Fibroblast of lung (primary cell): ENCODE data around the gene SBNO1. TPM values are rescaled to one million over a fixed set of nuclear protein-coding genes. Genes with fewer than 3 reads are reported as not detected.
"Not testable (repeated sequence)": the region's sequence is repeated elsewhere in the genome, so short reads cannot be mapped to it uniquely, and the experiment has no call there.

ENCODE experiments used
- DNase-seq, 2 donors: peaks; one replicate each; pipeline versions ENCODE4 v3.0.0 to v3.0.0-alpha.2; 2010; ENCODE audit warnings: low read depth in 2 of 2
- H2AFZ ChIP-seq: 2 replicates; pipeline ENCODE4 v1.5.1; 2012; ENCODE audit warnings: low read length, control low read depth, inconsistent platforms
- H3K27ac ChIP-seq: 2 replicates; pipeline ENCODE4 v1.5.1; 2011; ENCODE audit warnings: low read length, control low read depth; ENCODE audit not compliant: insufficient read depth
- H3K27me3 ChIP-seq: 2 replicates; pipeline ENCODE4 v1.5.1; 2011; ENCODE audit warnings: mild to moderate bottlenecking, low read length; ENCODE audit not compliant: control insufficient read depth, insufficient read depth
- H3K36me3 ChIP-seq: 2 replicates; pipeline ENCODE4 v1.5.1; 2011; ENCODE audit warnings: low read length; ENCODE audit not compliant: control insufficient read depth, insufficient read depth
- H3K4me1 ChIP-seq: 2 replicates; pipeline ENCODE4 v1.5.1; 2011; ENCODE audit warnings: low read length; ENCODE audit not compliant: control insufficient read depth, insufficient read depth; ENCODE audit errors: extremely low read depth
- H3K4me2 ChIP-seq: 2 replicates; pipeline ENCODE4 v1.5.1; 2011; ENCODE audit warnings: low read length, control low read depth; ENCODE audit not compliant: insufficient read depth; ENCODE audit errors: extremely low read depth
- H3K4me3 ChIP-seq, 4 experiments: fragments of 200-600 bp in 1 of 4; sonication (generic) in 1 of 4; replicated peaks in 1 of 4; 2 replicates each; pipeline ENCODE4 v1.5.1; 2011 to 2016; ENCODE audit warnings: low read length in 4 of 4, low read depth in 3 of 4, mild to moderate bottlenecking in 3 of 4, control low read depth in 2 of 4, inconsistent platforms in 1 of 4, mixed read lengths in 1 of 4; ENCODE audit not compliant: insufficient read depth in 1 of 4; ENCODE audit errors: control extremely low read depth in 1 of 4
- H3K79me2 ChIP-seq: 2 replicates; pipeline ENCODE4 v1.5.1; 2012; ENCODE audit warnings: mild to moderate bottlenecking, low read length, inconsistent platforms; ENCODE audit not compliant: control insufficient read depth, insufficient read depth
- H3K9ac ChIP-seq: 2 replicates; pipeline ENCODE4 v1.5.1; 2011; ENCODE audit warnings: mild to moderate bottlenecking, low read length, control low read depth; ENCODE audit not compliant: insufficient read depth
- H3K9me3 ChIP-seq: 2 replicates; pipeline ENCODE4 v1.5.1; 2012; ENCODE audit warnings: low read depth, low read length; ENCODE audit not compliant: control insufficient read depth, insufficient read depth
- H4K20me1 ChIP-seq: 2 replicates; pipeline ENCODE4 v1.5.1; 2011; ENCODE audit warnings: low read length; ENCODE audit not compliant: control insufficient read depth, insufficient read depth; ENCODE audit errors: extremely low read depth
- CTCF ChIP-seq, 2 donors: IDR thresholded peaks in 1 of 2; conservative IDR thresholded peaks in 1 of 2; 1 replicate in 1 of 2; 2 replicates in 1 of 2; pipeline ENCODE4 v1.5.1; 2011 to 2012; ENCODE audit warnings: low read length in 2 of 2, control low read depth in 1 of 2, inconsistent platforms in 1 of 2, low read depth in 1 of 2, mild to moderate bottlenecking in 1 of 2
- EZH2 ChIP-seq: IDR thresholded peaks from 2 replicates; pipeline ENCODE4 v1.5.1; 2012; ENCODE audit warnings: low read length, control low read depth, mild to moderate bottlenecking; ENCODE audit errors: missing control alignments
- polyA plus RNA-seq, 2 donors: library from polyadenylated mRNA; depleted of rRNA in 1 of 2; stranded (reverse) in 1 of 2; unstranded in 1 of 2; fragments of >200 nt; gene quantifications; 2 replicates each; pipeline ENCODE4 v1.2.1, GENCODE V29; 2011 to 2012; ENCODE audit warnings: missing spikeins in 1 of 2
- total RNA-seq: library from RNA; depleted of rRNA; stranded (reverse); fragments of >200 nt; gene quantifications from 2 replicates; pipeline ENCODE4 v1.2.1, GENCODE V29; 2014

SBNO1 gene
- total and polyA plus RNA-seq, 2 donors (not counting 1 experiment from before 2014, with no cell fraction given), result 15.6 to 20.8 TPM

GRCh38 chr12:123254853-123255446, 109.7 kb downstream of the SBNO1 start:
- H3K4me1 ChIP-seq, result no peaks in the 10 kb centered on the region
- H3K27me3 ChIP-seq, result no peaks in the 10 kb centered on the region
- no peak overlapping the region for H3K27ac ChIP-seq
- H3K9me3 ChIP-seq, result no peaks in the 10 kb centered on the region
- H3K36me3 ChIP-seq, result peaks cover 13% of the 10 kb centered on the region
- no peak overlapping the region for H3K4me3 ChIP-seq
- H3K9ac ChIP-seq, result no peak overlapping the region
- DNase-seq, result no peak
- H2AFZ ChIP-seq, result no peak overlapping the region
- TF ChIP-seq CTCF (conservative IDR thresholded peaks at IDR 0.05 in 1 of 2, IDR thresholded peaks at IDR 0.05 in 1 of 2; ENCODE audit: low read depth in 1 of 2, low read length in 2 of 2) (no peak), EZH2 (no peak)
- no peaks in the 10 kb centered on the region for H4K20me1 ChIP-seq
- peaks cover 16% of the 10 kb centered on the region for H3K79me2 ChIP-seq
- no peak overlapping the region for H3K4me2 ChIP-seq

- no peak for DNase-seq
- peaks cover 13% of the 10 kb centered on the region for H3K36me3 ChIP-seq
- peaks cover 21% of the 10 kb centered on the region for H3K79me2 ChIP-seq
Observed at GRCh38 chr12:123253641-123254459, 110.8 kb downstream of the SBNO1 start.

GRCh38 chr12:123252365-123252764, 112.3 kb downstream of the SBNO1 start:
- peak in 1 of 2 donors; percentile 35 for DNase-seq
- H3K27me3 ChIP-seq, H3K27ac ChIP-seq: not testable (repeated sequence)

More at GRCh38 chr12:123253641-123254459, 110.8 kb downstream of the SBNO1 start:
- H3K4me2 ChIP-seq, result no peak overlapping the region
- no peaks in the 10 kb centered on the region for H3K4me1 ChIP-seq
- H3K27ac ChIP-seq, result no peak overlapping the region
- H3K4me3 ChIP-seq, result no peak overlapping the region
- H4K20me1 ChIP-seq, result no peaks in the 10 kb centered on the region
- no peaks in the 10 kb centered on the region for H3K27me3 ChIP-seq
- no peak overlapping the region for H2AFZ ChIP-seq
- no peak for TF ChIP-seq EZH2
- no peak for TF ChIP-seq CTCF (conservative IDR thresholded peaks at IDR 0.05 in 1 of 2, IDR thresholded peaks at IDR 0.05 in 1 of 2; ENCODE audit: low read depth in 1 of 2, low read length in 2 of 2)
- no peaks in the 10 kb centered on the region for H3K9me3 ChIP-seq
- H3K9ac ChIP-seq, result no peak overlapping the region

More at GRCh38 chr12:123252365-123252764, 112.3 kb downstream of the SBNO1 start:
- H3K4me2 ChIP-seq, H3K4me1 ChIP-seq, H3K9ac ChIP-seq, H4K20me1 ChIP-seq, H3K4me3 ChIP-seq, H3K36me3 ChIP-seq, H3K9me3 ChIP-seq, H2AFZ ChIP-seq: not testable (repeated sequence)
- peaks cover 23% of the 10 kb centered on the region for H3K79me2 ChIP-seq
